GM08714 (cell line): ENCODE results near the gene RTL10.

Source experiments
- H3K4me3 ChIP-seq: fragments of 200-500 bp; sonication (Bioruptor generic); 2 replicates; pipeline ENCODE4 v1.5.1; 2014; ENCODE audit warnings: mild to moderate bottlenecking, low read length, inconsistent platforms
- ZNF274 ChIP-seq: IDR thresholded peaks from 2 replicates; pipeline ENCODE4 v1.6.1; 2012; ENCODE audit warnings: mild to moderate bottlenecking, low read depth, low read length

The RTL10 gene

DNA sequence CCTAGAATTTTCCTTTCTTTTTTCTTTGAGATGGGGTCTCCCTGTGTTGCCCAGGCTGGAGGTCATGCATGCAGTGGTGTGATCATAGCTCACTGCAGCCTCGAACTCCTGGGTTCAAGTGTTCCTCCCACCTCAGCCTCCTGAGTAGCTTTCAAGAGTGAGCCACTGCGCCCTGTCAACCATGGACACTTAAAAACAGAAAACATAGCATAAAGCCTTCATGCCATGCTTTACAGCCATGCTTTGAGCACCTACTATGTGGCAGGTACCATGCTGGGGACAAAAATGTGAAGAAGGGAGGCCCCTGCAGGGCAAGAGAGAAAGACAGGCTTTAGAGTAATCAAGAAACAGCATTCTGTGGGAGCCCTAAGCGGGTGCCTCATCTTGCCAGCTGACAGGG is 13.7 kb upstream of the RTL10 start:
- TF ChIP-seq ZNF274 = no peak

DNA sequence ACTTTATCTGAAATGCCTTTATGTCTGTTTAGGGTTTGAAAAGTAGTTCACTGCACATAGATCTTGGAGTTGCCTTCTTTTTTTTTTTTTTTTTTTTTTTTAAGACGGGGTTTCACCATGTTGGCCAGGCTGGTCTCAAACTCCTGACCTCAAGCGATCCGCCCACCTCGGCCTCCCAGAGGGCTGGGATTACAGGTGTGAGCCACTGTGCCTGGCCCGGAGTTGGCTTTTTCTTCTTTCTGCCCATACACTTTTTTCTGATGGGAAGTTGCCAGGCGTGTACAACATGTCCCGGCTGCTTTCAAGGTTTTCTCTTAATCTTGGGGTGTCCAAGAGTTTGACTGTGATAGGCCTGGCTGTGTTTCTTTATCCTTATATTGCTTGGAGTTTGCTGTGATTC is 12.9 kb upstream of the RTL10 start:
- TF ChIP-seq ZNF274 = no peak
- H3K4me3 ChIP-seq = no peak overlapping the region

More for the DNA sequence above, 13.7 kb upstream of the RTL10 start:
- no peak overlapping the region for H3K4me3 ChIP-seq

DNA sequence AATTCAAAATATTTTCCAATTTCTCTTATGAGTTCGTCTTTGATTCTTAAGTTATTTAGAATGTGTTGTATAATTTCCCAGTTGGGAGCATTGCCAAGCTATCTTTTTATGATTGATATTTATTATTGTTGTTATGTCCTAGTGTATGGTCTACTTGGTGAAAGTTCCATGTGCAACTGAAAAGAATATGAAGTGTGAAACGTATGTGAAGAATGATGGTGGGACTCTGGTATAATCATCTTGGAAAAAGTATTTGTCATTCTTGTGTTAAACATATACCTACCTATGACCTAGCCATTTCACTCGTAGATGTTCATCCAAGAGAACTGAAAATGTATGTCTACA is 12.0 kb upstream of the RTL10 start:
- no peak for TF ChIP-seq ZNF274
- H3K4me3 ChIP-seq = no peak overlapping the region

DNA sequence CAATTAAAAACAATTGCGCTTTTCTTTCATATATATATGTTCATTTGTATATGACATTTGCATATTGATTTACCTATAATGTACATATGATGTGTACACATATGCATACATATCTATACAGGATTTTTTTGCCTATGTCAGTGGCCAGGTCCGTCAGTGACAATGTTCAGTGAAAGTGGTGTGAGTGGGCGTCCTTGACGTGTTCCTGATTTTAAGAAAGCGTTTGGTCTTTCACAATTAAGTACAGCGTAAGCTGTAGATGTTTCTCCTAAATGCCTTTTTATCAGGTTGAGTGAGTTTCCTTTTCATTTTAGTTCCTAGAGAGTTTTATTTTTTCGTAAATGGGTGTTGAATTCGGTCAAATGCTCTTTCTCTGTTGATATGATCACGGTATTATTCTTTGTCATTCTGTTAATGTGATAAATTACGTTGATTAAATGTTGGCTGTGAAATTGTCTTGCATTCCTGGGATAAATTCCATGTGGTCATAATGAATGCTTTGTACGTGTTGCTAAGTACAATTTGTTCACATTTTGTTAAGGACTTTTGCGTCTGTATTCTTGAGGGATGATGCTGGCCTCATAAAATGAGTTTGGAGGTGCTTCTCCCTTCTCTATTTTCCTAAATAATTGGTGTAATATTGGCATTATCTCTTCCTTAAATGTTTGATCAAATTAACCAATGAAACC is 10.6 kb upstream of the RTL10 start:
- TF ChIP-seq ZNF274 = no peak
- H3K4me3 ChIP-seq = no peak overlapping the region

DNA sequence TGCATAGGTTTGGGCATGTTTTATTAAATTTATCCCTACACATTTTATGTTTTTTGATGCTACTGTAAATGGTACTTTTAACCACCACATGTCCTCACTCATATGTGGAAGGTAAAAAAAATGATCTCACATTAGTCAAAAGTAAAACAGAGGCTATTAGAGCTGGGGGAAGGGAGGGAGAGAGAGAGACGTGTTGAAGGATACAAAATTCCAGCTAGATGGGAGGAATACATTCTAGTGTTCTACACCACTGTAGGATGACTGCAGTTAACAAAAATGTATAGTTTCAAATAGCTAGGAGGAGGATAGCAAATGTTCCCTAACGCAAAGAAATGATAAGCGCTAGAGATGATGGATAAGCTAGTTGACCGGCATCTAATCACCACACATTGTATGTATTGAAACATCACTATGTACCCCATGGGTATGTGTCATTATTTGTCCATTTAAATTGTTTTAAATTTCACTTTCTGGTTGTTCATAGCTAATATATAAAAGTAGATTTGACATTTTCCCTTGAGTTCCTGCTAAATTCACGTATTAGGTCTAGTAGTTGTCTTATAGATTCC is 9.9 kb upstream of the RTL10 start:
- H3K4me3 ChIP-seq = no peak overlapping the region
- no peak for TF ChIP-seq ZNF274

DNA sequence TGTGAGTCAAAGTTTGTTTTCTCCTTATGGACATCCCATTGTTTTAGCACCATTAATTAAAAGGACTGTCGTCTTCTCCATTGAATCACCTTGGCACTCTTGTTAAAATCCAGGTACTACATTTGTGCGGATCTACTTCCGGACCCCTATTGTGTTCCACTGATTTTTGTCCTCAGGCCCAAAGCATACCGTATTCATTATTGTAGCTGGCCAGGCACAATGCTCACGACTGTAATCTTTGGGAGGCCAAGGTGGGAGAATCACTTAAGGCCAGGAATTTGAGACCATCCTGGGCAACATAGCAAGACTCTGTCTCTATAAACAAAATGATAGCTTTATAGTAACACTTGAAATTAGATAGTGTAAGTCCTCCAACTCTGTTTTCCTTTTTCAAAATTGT is 8.9 kb upstream of the RTL10 start:
- no peak for TF ChIP-seq ZNF274
- H3K4me3 ChIP-seq = no peak overlapping the region

DNA sequence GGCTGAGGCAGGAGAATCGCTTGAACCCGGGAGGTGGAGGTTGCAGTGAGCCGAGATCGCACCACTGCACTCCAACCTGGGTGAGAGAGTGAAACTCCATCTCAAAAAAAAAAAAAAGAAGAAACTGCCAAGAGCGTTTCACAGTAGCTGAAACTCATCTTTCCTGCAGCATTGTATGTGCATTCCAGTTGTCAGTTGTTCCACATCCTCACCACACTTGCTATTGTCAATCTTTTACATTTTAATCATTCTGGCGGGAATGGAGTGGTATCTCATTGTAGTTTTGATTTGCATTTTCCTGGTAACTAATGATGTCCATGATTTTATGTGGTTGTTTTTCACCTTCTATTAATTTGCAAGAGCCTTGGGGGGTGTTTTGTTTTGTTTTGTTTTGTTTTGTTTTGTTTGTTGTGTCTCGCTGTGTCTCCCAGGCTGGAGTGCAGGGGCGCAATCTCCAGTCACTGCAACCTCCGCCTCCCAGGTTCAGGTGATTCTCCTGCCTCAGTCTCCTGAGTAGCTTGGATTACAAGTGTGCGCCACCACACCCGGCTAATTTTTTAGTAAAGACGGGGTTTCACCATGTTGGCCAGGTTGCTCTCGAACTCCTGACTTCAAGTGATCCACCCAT is 8.1 kb upstream of the RTL10 start:
- no peak for TF ChIP-seq ZNF274
- no peak overlapping the region for H3K4me3 ChIP-seq

DNA sequence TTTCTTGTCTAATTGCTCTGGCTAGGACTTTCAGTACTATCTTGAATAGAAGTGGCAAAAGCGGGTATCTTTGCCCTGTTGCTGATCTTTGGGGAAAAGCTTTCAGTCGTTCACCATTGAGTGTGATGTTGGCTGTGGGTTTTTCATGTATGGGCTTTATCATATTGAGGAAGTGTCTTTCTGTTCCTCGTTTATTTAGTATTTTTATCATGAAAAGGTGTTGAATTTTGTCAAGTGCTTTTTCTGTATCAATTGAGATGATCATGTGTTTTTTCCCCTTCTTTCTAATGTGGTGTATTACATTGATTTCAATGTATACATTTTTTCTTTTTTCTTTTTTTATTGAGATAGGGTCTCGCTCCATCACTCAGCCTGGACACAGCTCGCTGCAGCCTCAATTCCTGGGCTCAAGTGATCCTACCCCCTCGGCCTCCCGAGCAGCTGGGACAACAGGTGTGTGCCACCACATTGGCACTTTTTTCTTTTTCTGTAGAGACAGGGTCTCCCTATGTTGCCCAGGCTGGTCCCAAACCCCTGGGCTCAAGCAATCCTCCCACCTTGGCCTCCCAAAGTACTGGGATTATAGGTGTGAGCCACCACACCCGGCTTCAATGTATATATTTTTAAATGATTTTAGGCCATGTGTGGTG is 5.3 kb upstream of the RTL10 start:
- H3K4me3 ChIP-seq = no peak overlapping the region
- no peak for TF ChIP-seq ZNF274

DNA sequence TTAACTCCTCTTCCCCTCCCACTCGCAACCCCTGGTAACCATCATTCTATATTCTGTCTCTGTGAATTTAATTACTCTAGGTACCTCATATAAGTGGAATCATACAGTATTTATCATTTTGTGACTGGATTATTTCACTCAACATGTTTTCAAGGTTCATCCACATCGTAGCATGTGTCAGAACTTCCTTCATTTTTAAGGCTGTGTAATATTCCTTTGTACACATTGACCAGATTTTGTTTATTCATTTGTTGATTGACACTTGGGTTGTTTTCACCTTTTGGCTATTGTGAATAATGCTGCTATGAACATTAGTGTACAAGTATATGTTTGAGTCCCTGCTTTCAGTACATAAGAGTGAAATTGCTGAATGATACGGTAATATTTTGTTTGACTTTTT is 2.7 kb upstream of the RTL10 start:
- no peak for TF ChIP-seq ZNF274
- no peak overlapping the region for H3K4me3 ChIP-seq

DNA sequence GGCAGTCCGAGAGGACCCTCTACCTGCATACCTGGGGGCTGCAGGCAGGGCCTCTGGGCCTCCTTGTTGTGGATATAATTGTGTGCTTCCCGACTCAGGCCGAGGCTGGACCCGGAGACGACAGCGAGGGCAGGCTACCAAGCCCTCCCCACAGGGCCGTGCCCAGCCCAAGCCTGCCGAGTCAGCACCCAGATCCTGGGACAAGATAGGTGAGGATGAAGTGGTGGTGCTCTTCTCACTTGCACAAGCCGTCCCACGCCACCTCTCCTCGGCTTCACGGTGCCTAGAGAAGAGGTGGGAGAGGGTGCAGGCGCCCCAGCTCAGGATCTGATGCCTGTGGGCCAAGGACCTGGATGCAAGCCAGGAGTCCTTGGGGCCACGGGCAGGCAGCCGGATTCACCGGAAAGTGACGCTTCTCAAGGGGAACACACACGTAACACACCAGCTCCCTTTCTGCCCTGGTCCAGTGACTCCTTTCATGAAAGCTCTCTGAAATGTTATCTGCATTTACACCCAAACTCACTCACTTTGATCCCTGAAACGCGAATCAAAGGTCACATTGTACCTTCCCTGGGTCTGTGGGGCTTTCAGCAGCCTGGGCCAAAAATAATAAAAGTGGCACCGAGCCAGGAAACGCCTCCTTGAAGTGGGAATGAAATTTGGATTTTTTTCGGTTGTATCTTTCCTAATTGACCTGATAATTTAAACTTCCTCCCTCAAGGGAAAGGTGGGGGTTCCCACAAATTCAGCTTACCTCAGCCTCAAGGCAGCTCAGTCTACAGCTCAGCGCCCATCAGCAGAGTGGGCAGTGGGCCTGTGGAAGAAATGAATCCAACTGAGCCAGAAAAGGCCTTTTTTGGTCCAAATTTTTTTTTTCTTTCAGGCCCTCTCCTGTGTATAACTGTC is 1.1 kb upstream of the RTL10 start:
- H3K4me3 ChIP-seq = peak overlapping the region; percentile 70
- no peak for TF ChIP-seq ZNF274

DNA sequence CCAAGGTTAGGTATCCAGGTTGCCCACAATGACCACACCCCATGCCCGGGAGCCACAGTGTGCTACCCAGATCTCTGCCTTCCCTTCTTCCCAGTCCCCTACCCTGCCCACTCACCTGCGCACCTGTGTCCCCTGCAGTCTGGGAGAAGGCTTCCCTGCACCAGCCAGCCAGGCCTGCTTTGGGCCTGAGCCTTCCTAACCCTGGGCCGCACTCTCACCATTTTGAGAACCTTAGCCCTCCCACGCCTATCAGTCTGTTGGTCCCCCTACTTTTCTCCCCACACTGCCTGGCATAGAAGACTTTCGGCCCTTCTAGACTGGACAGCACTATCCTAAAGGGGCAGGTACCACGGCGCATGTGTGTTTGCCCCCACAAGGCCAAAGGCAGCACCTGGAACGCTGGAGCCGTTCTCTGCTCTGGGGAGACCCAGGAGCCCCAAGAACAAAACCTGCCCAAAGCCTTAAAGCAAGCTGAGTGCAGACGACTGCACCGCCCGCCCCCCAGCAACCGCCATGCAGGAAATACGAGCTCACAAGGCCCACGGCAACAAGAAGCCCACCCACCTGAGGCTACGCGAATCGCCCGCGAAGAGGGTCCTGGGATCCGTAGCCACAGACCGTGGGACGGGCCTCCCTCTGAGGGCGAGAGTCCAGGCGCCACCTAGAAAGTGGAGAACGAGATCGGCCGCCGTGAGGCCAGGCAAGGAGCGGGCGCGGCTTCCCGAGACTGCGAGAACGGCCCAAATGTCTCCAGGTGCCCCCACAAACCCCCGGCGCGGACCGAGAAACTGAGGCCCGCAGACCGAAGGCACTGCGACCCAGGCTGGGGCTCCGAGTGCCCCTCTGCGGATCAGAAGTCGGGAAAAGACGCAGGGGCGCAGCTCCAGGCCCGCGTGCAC is 546 bp downstream of the RTL10 start:
- TF ChIP-seq ZNF274 = no peak
- H3K4me3 ChIP-seq = peak overlapping the region; percentile 88

DNA sequence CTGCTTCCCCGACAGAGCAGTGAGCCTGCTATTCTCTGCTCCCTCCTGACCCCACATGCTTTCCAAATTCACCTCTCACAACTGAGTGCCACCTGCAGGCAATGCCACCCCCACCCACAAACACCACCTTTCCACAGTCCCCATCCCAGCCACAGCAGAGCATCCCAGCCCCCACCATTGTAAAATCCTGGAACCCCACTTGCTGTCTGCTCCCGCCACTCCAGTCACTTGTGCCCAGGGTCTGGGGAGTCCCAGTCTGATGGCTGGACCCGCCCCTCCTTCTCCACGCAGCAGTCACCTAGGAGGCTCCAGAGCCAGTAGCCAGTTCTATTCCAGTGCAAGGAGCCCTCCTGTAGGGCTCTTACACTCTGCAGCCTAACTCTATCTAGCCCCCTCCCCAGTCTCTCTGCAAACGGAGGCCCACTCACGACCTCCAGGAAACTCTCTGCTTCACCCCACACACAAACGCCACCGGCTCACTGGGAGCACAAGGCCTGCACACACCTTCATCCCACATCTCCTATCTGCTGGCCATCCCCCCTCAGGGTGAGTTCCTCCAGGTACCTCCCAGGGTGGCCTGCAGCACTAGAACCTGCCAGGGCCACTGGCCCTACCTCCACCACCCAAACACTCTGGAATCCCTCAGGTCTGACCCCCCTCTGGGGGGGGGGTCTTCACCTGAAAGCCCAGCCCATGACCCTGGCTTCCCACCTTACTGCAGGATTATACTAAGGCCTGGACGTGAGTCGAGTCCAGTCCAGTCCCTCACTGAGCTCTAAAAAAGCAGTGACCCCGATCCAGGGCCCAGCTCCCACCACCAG is 1.4 kb downstream of the RTL10 start:
- no peak for TF ChIP-seq ZNF274
- peak overlapping the region; percentile 88 for H3K4me3 ChIP-seq
